Fibroblast of lung (primary cell): ENCODE data around the gene MYOZ3. TPM values are rescaled to one million over a fixed set of nuclear protein-coding genes. Genes with fewer than 3 reads are reported as not detected.

ENCODE experiments used
- DNase-seq, 2 donors: peaks; one replicate each; pipeline versions ENCODE4 v3.0.0 to v3.0.0-alpha.2; 2010; ENCODE audit warnings: low read depth in 2 of 2
- H2AFZ ChIP-seq: 2 replicates; pipeline ENCODE4 v1.5.1; 2012; ENCODE audit warnings: low read length, control low read depth, inconsistent platforms
- H3K27ac ChIP-seq: 2 replicates; pipeline ENCODE4 v1.5.1; 2011; ENCODE audit warnings: low read length, control low read depth; ENCODE audit not compliant: insufficient read depth
- H3K27me3 ChIP-seq: 2 replicates; pipeline ENCODE4 v1.5.1; 2011; ENCODE audit warnings: mild to moderate bottlenecking, low read length; ENCODE audit not compliant: control insufficient read depth, insufficient read depth
- H3K36me3 ChIP-seq: 2 replicates; pipeline ENCODE4 v1.5.1; 2011; ENCODE audit warnings: low read length; ENCODE audit not compliant: control insufficient read depth, insufficient read depth
- H3K4me1 ChIP-seq: 2 replicates; pipeline ENCODE4 v1.5.1; 2011; ENCODE audit warnings: low read length; ENCODE audit not compliant: control insufficient read depth, insufficient read depth; ENCODE audit errors: extremely low read depth
- H3K4me2 ChIP-seq: 2 replicates; pipeline ENCODE4 v1.5.1; 2011; ENCODE audit warnings: low read length, control low read depth; ENCODE audit not compliant: insufficient read depth; ENCODE audit errors: extremely low read depth
- H3K4me3 ChIP-seq, 4 experiments: fragments of 200-600 bp in 1 of 4; sonication (generic) in 1 of 4; replicated peaks in 1 of 4; 2 replicates each; pipeline ENCODE4 v1.5.1; 2011 to 2016; ENCODE audit warnings: low read length in 4 of 4, low read depth in 3 of 4, mild to moderate bottlenecking in 3 of 4, control low read depth in 2 of 4, inconsistent platforms in 1 of 4, mixed read lengths in 1 of 4; ENCODE audit not compliant: insufficient read depth in 1 of 4; ENCODE audit errors: control extremely low read depth in 1 of 4
- H3K79me2 ChIP-seq: 2 replicates; pipeline ENCODE4 v1.5.1; 2012; ENCODE audit warnings: mild to moderate bottlenecking, low read length, inconsistent platforms; ENCODE audit not compliant: control insufficient read depth, insufficient read depth
- H3K9ac ChIP-seq: 2 replicates; pipeline ENCODE4 v1.5.1; 2011; ENCODE audit warnings: mild to moderate bottlenecking, low read length, control low read depth; ENCODE audit not compliant: insufficient read depth
- H3K9me3 ChIP-seq: 2 replicates; pipeline ENCODE4 v1.5.1; 2012; ENCODE audit warnings: low read depth, low read length; ENCODE audit not compliant: control insufficient read depth, insufficient read depth
- H4K20me1 ChIP-seq: 2 replicates; pipeline ENCODE4 v1.5.1; 2011; ENCODE audit warnings: low read length; ENCODE audit not compliant: control insufficient read depth, insufficient read depth; ENCODE audit errors: extremely low read depth
- CTCF ChIP-seq, 2 donors: IDR thresholded peaks in 1 of 2; conservative IDR thresholded peaks in 1 of 2; 1 replicate in 1 of 2; 2 replicates in 1 of 2; pipeline ENCODE4 v1.5.1; 2011 to 2012; ENCODE audit warnings: low read length in 2 of 2, control low read depth in 1 of 2, inconsistent platforms in 1 of 2, low read depth in 1 of 2, mild to moderate bottlenecking in 1 of 2
- EZH2 ChIP-seq: IDR thresholded peaks from 2 replicates; pipeline ENCODE4 v1.5.1; 2012; ENCODE audit warnings: low read length, control low read depth, mild to moderate bottlenecking; ENCODE audit errors: missing control alignments
- polyA plus RNA-seq, 2 donors: library from polyadenylated mRNA; depleted of rRNA in 1 of 2; stranded (reverse) in 1 of 2; unstranded in 1 of 2; fragments of >200 nt; gene quantifications; 2 replicates each; pipeline ENCODE4 v1.2.1, GENCODE V29; 2011 to 2012; ENCODE audit warnings: missing spikeins in 1 of 2
- total RNA-seq: library from RNA; depleted of rRNA; stranded (reverse); fragments of >200 nt; gene quantifications from 2 replicates; pipeline ENCODE4 v1.2.1, GENCODE V29; 2014

The MYOZ3 gene
- total and polyA plus RNA-seq, 2 donors (not counting 1 experiment from before 2014, with no cell fraction given), result 0.14 to 0.33 TPM

DNA sequence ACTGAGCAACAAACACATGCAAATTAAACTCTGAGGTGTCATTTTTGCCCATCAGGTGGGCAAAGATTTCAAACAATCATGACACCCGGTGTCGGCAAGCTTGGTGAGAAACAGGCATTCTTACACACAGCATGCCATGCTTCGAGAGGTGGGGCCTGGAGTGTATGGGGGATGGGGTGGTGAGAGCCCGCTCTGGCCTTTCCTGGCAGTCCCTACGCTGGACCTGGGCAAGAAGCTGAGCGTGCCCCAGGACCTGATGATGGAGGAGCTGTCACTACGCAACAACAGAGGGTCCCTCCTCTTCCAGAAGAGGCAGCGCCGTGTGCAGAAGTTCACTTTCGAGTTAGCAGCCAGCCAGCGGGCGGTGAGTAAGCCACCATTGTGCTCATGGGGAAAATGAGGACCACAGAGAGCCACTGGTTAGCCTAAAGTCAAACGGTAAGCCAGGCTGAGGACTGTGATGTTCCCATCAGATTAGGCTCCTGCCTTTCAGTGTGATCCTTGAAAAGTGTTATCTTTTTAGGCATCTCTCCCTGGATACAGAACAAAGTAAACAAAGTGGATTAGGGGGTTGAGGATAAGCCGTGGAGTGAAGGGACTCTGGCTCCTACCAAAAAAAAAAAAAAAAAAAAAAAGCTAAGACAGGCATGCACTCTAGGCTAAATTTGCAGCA is 9.4 kb downstream of the MYOZ3 start:
- H3K79me2 ChIP-seq, result no peaks in the 10 kb centered on the region
- no peaks in the 10 kb centered on the region for H3K36me3 ChIP-seq
- H3K9me3 ChIP-seq, result no peaks in the 10 kb centered on the region
- H2AFZ ChIP-seq, result no peak overlapping the region
- H3K27me3 ChIP-seq, result no peaks in the 10 kb centered on the region
- no peak overlapping the region for H3K9ac ChIP-seq
- no peak overlapping the region for H3K4me2 ChIP-seq
- TF ChIP-seq CTCF (conservative IDR thresholded peaks at IDR 0.05 in 1 of 2, IDR thresholded peaks at IDR 0.05 in 1 of 2; ENCODE audit: low read depth in 1 of 2, low read length in 2 of 2) (no peak), EZH2 (no peak)
- no peak for DNase-seq
- no peaks in the 10 kb centered on the region for H4K20me1 ChIP-seq
- no peak overlapping the region for H3K27ac ChIP-seq
- no peak overlapping the region for H3K4me3 ChIP-seq
- H3K4me1 ChIP-seq, result peaks cover 11% of the 10 kb centered on the region

DNA sequence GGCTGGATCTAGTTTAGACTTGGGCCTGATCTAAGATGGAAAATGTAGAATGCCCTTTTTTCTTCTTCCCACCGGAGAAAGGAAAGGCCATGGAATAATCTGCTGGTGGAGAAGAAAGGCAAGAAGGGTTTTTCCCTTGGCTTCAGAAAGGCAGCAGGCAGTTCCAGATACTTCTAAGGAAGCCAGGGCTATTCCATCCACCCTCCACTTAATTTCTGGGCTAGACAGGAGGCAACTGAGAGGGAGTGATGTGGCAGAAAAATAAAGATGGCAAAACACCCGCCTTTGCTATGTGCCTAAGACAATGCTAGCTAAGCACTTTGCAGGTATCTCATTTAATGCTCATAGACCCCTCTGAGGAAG is 9.9 kb downstream of the MYOZ3 start:
- TF ChIP-seq EZH2 (no peak), CTCF (conservative IDR thresholded peaks at IDR 0.05 in 1 of 2, IDR thresholded peaks at IDR 0.05 in 1 of 2; ENCODE audit: low read depth in 1 of 2, low read length in 2 of 2) (no peak)
- Histone ChIP-seq H3K4me1 (peaks cover 11% of the 10 kb centered on the region), H3K9ac (no peak overlapping the region), H3K9me3 (no peaks in the 10 kb centered on the region), H3K4me2 (no peak overlapping the region), H3K79me2 (no peaks in the 10 kb centered on the region), H3K27ac (no peak overlapping the region), H2AFZ (no peak overlapping the region), H4K20me1 (no peaks in the 10 kb centered on the region), H3K4me3 (no peak overlapping the region), H3K27me3 (no peaks in the 10 kb centered on the region), H3K36me3 (no peaks in the 10 kb centered on the region)
- DNase-seq, result no peak

DNA sequence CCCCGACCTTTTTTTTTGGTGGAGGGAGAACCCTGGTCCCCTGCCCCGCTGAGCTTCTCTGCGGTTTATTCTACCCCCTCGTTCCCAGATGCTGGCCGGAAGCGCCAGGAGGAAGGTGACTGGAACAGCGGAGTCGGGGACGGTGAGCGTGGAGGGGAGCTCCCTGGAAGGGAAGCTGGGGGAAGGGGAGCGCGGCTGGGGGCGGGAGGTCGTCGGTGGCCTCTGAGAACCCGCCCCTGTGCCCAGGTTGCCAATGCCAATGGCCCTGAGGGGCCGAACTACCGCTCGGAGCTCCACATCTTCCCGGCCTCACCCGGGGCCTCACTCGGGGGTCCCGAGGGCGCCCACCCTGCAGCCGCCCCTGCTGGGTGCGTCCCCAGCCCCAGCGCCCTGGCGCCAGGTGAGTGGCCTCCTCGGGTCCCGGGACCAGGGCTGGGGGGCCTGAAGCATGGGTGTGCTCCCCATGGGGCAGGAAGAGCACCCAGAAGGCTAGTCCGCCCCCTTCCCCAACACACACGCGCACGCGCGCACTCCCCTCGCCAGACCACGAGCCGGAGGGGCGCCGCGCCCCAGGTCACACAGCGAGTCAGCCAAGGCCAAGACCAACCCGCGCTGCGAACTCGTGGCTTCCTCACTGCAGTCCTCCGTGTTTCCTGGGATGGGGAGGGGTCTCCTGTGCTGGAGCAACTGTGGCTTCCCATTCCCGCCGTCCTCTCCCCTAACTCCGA is 10.6 kb downstream of the MYOZ3 start:
- H3K4me3 ChIP-seq, result peak overlapping the region; percentile 42 to 52 (median 51)
- peak overlapping the region; percentile 20 for H2AFZ ChIP-seq
- no peaks in the 10 kb centered on the region for H3K36me3 ChIP-seq
- peaks cover 11% of the 10 kb centered on the region for H3K4me1 ChIP-seq
- no peak overlapping the region for H3K27ac ChIP-seq
- H3K27me3 ChIP-seq, result no peaks in the 10 kb centered on the region
- no peaks in the 10 kb centered on the region for H3K9me3 ChIP-seq
- H3K79me2 ChIP-seq, result no peaks in the 10 kb centered on the region
- H3K4me2 ChIP-seq, result peak overlapping the region; percentile 49
- no peaks in the 10 kb centered on the region for H4K20me1 ChIP-seq
- TF ChIP-seq EZH2, result peak; percentile 72
- TF ChIP-seq CTCF (conservative IDR thresholded peaks at IDR 0.05 in 1 of 2, IDR thresholded peaks at IDR 0.05 in 1 of 2; ENCODE audit: low read depth in 1 of 2, low read length in 2 of 2), result no peak
- no peak overlapping the region for H3K9ac ChIP-seq
- no peak for DNase-seq
